Stomach (tissue), 9 donors: ENCODE data around the gene MAJIN. TPM values are rescaled to one million over a fixed set of nuclear protein-coding genes. Genes with fewer than 3 reads are reported as not detected.

Source experiments
- DNase-seq, 2 donors: peaks; one replicate each; pipeline versions ENCODE4 v3.0.0 to v3.0.0-alpha.2; 2013 to 2019
- H3K27ac ChIP-seq, 5 donors: fragments of 200-600 bp in 4 of 5; sonication (generic) in 4 of 5; one replicate each; pipeline ENCODE4 v1.5.1; 2013 to 2019; ENCODE audit warnings: mild to moderate bottlenecking in 1 of 5, moderate library complexity in 1 of 5
- H3K27me3 ChIP-seq, 3 donors: fragments of 200-600 bp; sonication (generic); one replicate each; pipeline ENCODE4 v1.5.1; 2017 to 2019; ENCODE audit warnings: mixed run types in 1 of 3
- H3K36me3 ChIP-seq, 4 donors: fragments of 200-600 bp; sonication (generic); 1 replicate in 3 of 4; 2 replicates in 1 of 4; pipeline ENCODE4 v1.5.1; 2016 to 2019
- H3K4me1 ChIP-seq, 4 donors: fragments of 200-600 bp; sonication (generic); one replicate each; pipeline ENCODE4 v1.5.1; 2016 to 2019
- H3K4me3 ChIP-seq, 4 donors: fragments of 200-600 bp; sonication (generic) in 3 of 4; one replicate each; pipeline ENCODE4 v1.5.1; 2016 to 2019; ENCODE audit warnings: mild to moderate bottlenecking in 1 of 4
- H3K9me3 ChIP-seq, 4 donors: fragments of 200-600 bp; sonication (generic); one replicate each; pipeline ENCODE4 v1.5.1; 2016 to 2019
- EP300 ChIP-seq: sonication (generic); formaldehyde crosslinking; IDR thresholded peaks from one replicate; pipeline ENCODE4 v1.6.1; 2017; ENCODE audit warnings: antibody characterized with exemption
- POLR2A ChIP-seq, 4 donors: fragments of 450-650 bp; IDR thresholded peaks; one replicate each; pipeline ENCODE4 v1.6.1; 2016; ENCODE audit warnings: antibody characterized with exemption in 4 of 4, control low read depth in 2 of 4, mild to moderate bottlenecking in 1 of 4, moderate library complexity in 1 of 4
- POLR2AphosphoS5 ChIP-seq, 3 donors: sonication (generic); formaldehyde crosslinking; IDR thresholded peaks; one replicate each; pipeline ENCODE4 v1.6.1; 2016; ENCODE audit warnings: antibody characterized with exemption in 3 of 3
- WGBS, 5 donors: extraction: QIAGEN DNeasy Blood & Tissue Kit in 3 of 5; methylation state at CpG; one replicate each; pipeline versions ENCODE4 v1.1.5 to v1.1.7; 2013 to 2018; 5-methylcytosine and 5-hydroxymethylcytosine counted together
- intact Hi-C: fragments of 100-400 bp; cut with DNase I; formaldehyde crosslinking; loops from one replicate; pipeline ENCODE4 v1.15.1; 2023; ENCODE audit warnings: low total_unique reads
- polyA plus RNA-seq, 3 donors: library from polyadenylated mRNA; stranded (reverse); fragments of 200-250 nt; gene quantifications; one replicate each; pipeline ENCODE4 v1.2.3, GENCODE V29; 2013
- total RNA-seq, 5 donors: library from RNA; depleted of rRNA; stranded (reverse); fragments of >200 nt; gene quantifications; one replicate each; pipeline versions ENCODE4 v1.1.0 to v1.2.3, GENCODE V29; 2014 to 2016
- TF ChIP-seq, protein P1 (sequence below), 7 experiments: fragments of 450-650 bp in 4 of 7; fragments of 200-600 bp in 3 of 7; sonication (generic) in 3 of 7; IDR thresholded peaks; one replicate each; pipeline ENCODE4 v1.5.1; 2016 to 2019; ENCODE audit warnings: antibody characterized with exemption in 7 of 7, control low read depth in 2 of 7, mild to moderate bottlenecking in 1 of 7
- donor health status: healthy with polysubstance abuse.
- donor health status: Bipolar disorder and iron deficiency.
- donor health status: healthy.

MAJIN gene
- total and polyA plus RNA-seq, 8 donors: 0.20 TPM; not detected in 7

DNA sequence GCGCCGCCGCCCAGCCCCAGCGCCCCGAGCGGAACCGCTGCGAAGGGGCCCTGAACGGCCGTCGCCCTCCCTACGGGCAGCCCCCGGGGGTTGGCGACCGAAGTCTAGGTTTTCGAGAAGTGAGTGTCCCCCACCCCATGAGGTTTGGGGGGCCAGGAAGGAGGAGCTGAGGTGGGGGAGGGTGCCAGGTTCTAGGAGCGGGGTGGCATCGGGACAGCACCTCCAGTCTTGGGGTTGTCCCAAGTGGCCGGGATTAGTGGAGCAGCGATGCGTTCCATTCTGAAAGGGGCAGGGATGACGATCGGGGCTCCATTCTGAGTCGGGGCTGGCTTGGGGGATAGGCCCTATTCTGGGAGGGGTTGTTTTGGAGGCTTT is 47.0 kb downstream of the MAJIN start:
- peak in 1 of 2 donors; percentile 58 for DNase-seq
- peak overlapping the region; percentile 85 to 100 (median 92) for H3K4me3 ChIP-seq
- H3K4me1 ChIP-seq: peaks cover 10 to 32% (median 30%) of the 10 kb centered on the region in 4 donors
- no peaks in the 10 kb centered on the region for H3K27me3 ChIP-seq
- TF ChIP-seq, protein P1, sequence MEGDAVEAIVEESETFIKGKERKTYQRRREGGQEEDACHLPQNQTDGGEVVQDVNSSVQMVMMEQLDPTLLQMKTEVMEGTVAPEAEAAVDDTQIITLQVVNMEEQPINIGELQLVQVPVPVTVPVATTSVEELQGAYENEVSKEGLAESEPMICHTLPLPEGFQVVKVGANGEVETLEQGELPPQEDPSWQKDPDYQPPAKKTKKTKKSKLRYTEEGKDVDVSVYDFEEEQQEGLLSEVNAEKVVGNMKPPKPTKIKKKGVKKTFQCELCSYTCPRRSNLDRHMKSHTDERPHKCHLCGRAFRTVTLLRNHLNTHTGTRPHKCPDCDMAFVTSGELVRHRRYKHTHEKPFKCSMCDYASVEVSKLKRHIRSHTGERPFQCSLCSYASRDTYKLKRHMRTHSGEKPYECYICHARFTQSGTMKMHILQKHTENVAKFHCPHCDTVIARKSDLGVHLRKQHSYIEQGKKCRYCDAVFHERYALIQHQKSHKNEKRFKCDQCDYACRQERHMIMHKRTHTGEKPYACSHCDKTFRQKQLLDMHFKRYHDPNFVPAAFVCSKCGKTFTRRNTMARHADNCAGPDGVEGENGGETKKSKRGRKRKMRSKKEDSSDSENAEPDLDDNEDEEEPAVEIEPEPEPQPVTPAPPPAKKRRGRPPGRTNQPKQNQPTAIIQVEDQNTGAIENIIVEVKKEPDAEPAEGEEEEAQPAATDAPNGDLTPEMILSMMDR (IDR thresholded peaks at IDR 0.05): no peak
- no peak for TF ChIP-seq POLR2A (IDR thresholded peaks at IDR 0.05)
- TF ChIP-seq EP300: no peak
- TF ChIP-seq POLR2AphosphoS5 (IDR thresholded peaks at IDR 0.05): no peak
- intact Hi-C loops: no loop called here
- WGBS, 5 donors: 0 to 1% (median 1%) methylated on average over 9 to 24 of the region's 24 CpGs
- peak overlapping the region; percentile 49 to 97 (median 96) for H3K27ac ChIP-seq
- peaks cover 14 to 36% (median 30%) of the 10 kb centered on the region in 4 donors for H3K36me3 ChIP-seq
- no peaks in the 10 kb centered on the region for H3K9me3 ChIP-seq

DNA sequence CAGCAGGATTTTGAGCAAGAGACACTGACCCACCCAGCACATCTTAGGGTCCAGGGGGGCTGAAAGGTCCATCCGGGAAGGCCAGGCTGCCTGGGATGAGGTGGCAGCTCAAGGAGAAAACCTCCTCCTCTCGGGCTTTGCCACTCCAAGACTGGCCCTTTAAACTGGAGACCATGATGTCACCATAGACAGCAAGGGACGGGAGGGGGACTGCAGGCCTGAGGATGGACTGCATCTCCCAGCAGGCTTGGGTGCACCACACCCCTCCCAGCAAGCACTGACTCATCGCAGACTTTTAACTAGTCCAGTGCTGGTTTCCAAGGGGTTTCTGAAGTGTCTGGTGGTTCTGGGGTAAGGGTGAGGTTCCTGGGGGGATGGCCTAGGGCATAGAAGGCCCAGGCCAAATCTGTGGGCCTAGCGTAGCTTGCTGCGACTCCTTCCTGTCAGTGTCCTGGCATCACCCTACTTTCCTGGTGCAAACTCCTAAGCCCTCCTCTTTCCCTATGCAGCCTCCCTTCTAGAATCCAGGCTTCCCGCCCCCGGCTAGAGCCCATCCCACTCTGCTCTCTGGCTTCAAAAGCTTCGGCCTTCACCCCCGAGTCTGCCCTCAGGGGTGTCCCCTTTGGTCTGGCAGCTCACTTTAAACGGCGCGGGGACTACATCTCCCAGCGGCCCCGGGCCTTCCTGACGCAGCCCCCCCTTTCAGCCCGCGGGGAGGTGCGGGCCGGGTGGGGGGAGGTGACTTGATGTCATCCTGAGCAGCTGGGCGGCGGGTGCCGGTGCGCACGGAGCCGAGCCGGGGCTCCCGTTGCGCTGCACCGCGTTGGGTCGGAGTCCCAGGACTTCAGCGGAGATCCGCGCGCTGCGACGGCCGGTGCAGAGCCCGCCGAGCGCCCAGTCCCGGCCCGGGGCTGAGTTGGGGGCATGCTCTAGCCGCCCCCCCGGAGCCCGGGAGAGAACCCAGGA is 47.7 kb downstream of the MAJIN start, which contains the start of gene PPP2R5B:
PPP2R5B (plus strand) TSS at position 746 of the 966 bp plus-strand sequence. CDS start 1,046 bp downstream, outside the sequence.
- no peaks in the 10 kb centered on the region for H3K27me3 ChIP-seq
- H3K4me3 ChIP-seq: peak within 1 kb of the TSS; percentile 85 to 100 (median 92)
- WGBS, 5 donors: 0 to 4% (median 1%) methylated on average over 14 to 47 of the region's 47 CpGs
- intact Hi-C loops: no loop called here
- peaks cover 10 to 32% (median 30%) of the 10 kb centered on the region in 4 donors for H3K4me1 ChIP-seq
- H3K9me3 ChIP-seq: no peaks in the 10 kb centered on the region
- peak; percentile 95 to 97 for DNase-seq
- H3K36me3 ChIP-seq: peaks cover 10 to 29% (median 24%) of the 10 kb centered on the region in 4 donors
- TF ChIP-seq POLR2AphosphoS5 (IDR thresholded peaks at IDR 0.05): peak; percentile 90 to 96 (median 93)
- peak in 1 of 4 donors; percentile 64 for TF ChIP-seq POLR2A (IDR thresholded peaks at IDR 0.05)
- TF ChIP-seq, protein P1 (IDR thresholded peaks at IDR 0.05): peak in 1 of 7 experiments; percentile 17
- peak; percentile 41 for TF ChIP-seq EP300
- H3K27ac ChIP-seq: peak within 1 kb of the TSS; percentile 81 to 97 (median 96)

DNA sequence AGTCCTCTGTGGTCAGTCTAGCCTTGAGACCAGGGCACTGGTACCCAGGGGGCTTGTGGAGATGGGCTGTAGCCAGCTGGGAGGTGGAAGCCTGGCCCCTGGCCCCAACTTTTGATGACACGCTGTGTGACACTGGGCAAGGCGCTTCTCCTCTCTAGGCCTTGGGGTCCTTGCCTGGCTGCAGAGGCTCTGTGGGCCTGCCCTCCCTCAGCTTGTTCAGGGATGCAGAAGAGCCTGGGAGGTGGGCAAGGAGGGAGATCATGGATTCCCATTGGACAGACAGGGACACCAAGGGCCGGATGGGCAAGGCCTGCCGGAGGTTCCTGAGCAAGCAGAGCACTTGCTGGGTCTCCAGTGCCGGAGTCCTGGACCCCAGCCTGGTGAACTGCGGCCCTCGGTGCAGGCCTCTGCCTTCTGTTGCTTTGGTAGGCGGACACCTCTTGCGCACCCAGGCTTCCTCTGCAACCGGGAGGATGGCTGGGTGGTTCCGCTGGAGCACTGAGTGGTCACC is 48.7 kb downstream of the MAJIN start:
- TF ChIP-seq, protein P1 (IDR thresholded peaks at IDR 0.05): no peak
- TF ChIP-seq POLR2AphosphoS5 (IDR thresholded peaks at IDR 0.05): no peak
- TF ChIP-seq EP300: no peak
- no peak for TF ChIP-seq POLR2A (IDR thresholded peaks at IDR 0.05)
- H3K4me1 ChIP-seq: peaks cover 16 to 39% (median 38%) of the 10 kb centered on the region in 4 donors
- H3K9me3 ChIP-seq: no peaks in the 10 kb centered on the region
- peaks cover 2 to 19% (median 13%) of the 10 kb centered on the region in 4 donors for H3K36me3 ChIP-seq
- H3K27me3 ChIP-seq: no peaks in the 10 kb centered on the region
- no peak for DNase-seq
- H3K4me3 ChIP-seq: peak overlapping the region in 1 of 4 donors; percentile 98
- intact Hi-C loops: no loop called here
- WGBS, 5 donors: 84 to 96% (median 94%) methylated on average over 10 to 11 of the region's 11 CpGs
- peak overlapping the region in 3 of 5 donors; percentile 96 to 97 (median 96) for H3K27ac ChIP-seq

DNA sequence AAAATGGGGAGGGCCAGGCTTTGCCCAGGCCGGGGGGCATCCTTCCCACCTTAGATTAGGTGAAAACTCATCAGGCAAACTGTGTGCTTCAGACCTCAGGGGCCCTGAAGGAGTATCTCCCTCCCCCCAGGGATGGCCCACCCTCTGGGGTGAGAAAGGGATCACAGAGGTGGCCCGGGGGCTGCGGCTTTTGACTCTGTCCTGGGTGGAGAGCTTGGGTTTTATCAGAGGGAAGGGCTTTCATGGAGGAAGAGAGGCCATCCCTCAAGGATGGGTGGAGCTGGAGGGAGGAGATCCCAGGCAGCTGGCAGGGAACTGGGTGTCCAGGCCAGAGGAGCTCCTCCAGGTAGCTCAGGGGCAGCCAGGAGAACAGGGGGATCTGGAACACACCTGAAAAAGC is 50.5 kb downstream of the MAJIN start:
- no peaks in the 10 kb centered on the region for H3K27me3 ChIP-seq
- TF ChIP-seq POLR2AphosphoS5 (IDR thresholded peaks at IDR 0.05): no peak
- TF ChIP-seq POLR2A (IDR thresholded peaks at IDR 0.05): no peak
- TF ChIP-seq EP300: no peak
- TF ChIP-seq, protein P1 (IDR thresholded peaks at IDR 0.05): no peak
- intact Hi-C loops: no loop called here
- peaks cover 21 to 48% (median 45%) of the 10 kb centered on the region in 4 donors for H3K4me1 ChIP-seq
- no peaks in the 10 kb centered on the region for H3K9me3 ChIP-seq
- H3K4me3 ChIP-seq: no peak overlapping the region
- H3K27ac ChIP-seq: no peak overlapping the region
- WGBS, 5 donors: 45 to 82% (median 52%) methylated on average over 2 to 3 of the region's 3 CpGs
- no peak for DNase-seq
- H3K36me3 ChIP-seq: peaks cover 0 to 2% (median under 1%) of the 10 kb centered on the region in 4 donors
